GM12864 (cell line): ENCODE results near the gene GRHL3.

Source experiments
- DNase-seq: peaks from one replicate; pipeline ENCODE4 v3.0.0-alpha.2; 2011; ENCODE audit warnings: low read depth
- H3K4me3 ChIP-seq: 2 replicates; pipeline ENCODE4 v1.5.1; 2011; ENCODE audit warnings: mild to moderate bottlenecking, low read depth, low read length, control low read depth
- CTCF ChIP-seq: IDR thresholded peaks from 2 replicates; pipeline ENCODE4 v1.5.1; 2011; ENCODE audit warnings: low read depth, mild to moderate bottlenecking, moderate library complexity, low read length, control low read depth, inconsistent platforms; ENCODE audit errors: missing control alignments

Gene GRHL3

GRCh38 chr1:24279590-24280232 is 39.4 kb upstream of the GRHL3 start:
- H3K4me3 ChIP-seq: no peak overlapping the region
- no peak for DNase-seq
- no peak for TF ChIP-seq CTCF

- TF ChIP-seq CTCF: no peak
- no peak for DNase-seq
- H3K4me3 ChIP-seq: no peak overlapping the region
Observed at GRCh38 chr1:24281591-24281990, 37.6 kb upstream of the GRHL3 start.

GRCh38 chr1:24282491-24282890 is 36.7 kb upstream of the GRHL3 start:
- H3K4me3 ChIP-seq: no peak overlapping the region
- no peak for DNase-seq
- TF ChIP-seq CTCF: no peak

- no peak overlapping the region for H3K4me3 ChIP-seq
- no peak for DNase-seq
- TF ChIP-seq CTCF: no peak
Observed at GRCh38 chr1:24283326-24284155, 35.6 kb upstream of the GRHL3 start.

GRCh38 chr1:24284156-24284471 is 35.0 kb upstream of the GRHL3 start:
- no peak for DNase-seq
- no peak for TF ChIP-seq CTCF
- no peak overlapping the region for H3K4me3 ChIP-seq

- TF ChIP-seq CTCF: no peak
- no peak overlapping the region for H3K4me3 ChIP-seq
- DNase-seq: no peak
Observed at GRCh38 chr1:24285231-24285630, 33.9 kb upstream of the GRHL3 start.
